ENCODE data around the gene MARCKS.

MARCKS gene

DNA sequence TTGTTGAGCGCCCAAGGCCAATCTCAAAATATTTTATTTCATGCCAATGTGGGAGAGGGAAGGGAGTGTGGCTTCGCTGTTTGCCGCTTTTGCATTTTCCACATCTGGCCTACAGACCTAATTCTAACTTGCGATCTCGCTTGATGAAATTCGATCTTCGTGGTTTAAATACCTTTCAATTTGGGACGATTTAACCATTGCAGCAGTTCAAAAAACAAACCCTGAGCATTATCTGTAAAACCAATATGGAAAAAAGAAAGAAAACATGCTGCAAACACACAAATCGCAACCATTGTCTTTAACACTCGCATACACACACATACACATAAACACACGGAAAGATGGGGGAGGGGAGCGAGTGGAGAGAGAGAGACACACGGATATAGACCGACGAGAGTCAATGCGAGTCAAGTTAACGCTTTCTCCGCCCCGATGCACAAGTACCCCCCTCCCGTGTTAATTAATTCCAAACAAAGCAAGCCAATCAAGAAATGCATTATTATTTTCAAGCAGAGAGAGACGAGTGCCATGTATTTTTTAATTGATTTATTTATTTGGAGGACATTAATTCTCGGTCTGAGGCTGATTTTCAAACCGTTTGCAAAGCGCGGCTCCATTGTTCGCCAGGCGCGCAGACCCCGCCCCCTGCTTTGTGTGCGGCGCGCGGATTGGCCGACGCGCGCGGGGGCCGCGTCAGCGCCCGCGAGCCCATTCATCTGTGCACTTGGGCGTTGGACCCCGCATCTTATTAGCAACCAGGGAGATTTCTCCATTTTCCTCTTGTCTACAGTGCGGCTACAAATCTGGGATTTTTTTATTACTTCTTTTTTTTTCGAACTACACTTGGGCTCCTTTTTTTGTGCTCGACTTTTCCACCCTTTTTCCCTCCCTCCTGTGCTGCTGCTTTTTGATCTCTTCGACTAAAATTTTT is at the start of gene MARCKS:
Gene MARCKS, plus strand, starts transcription at position 721 of the 931 bp plus-strand sequence. CDS start 401 bp downstream, outside the sequence.
- peak; percentile 33 for DNase-seq (ENCODE audit: low spot score)

GRCh38 chr6:113809826-113810225 is 47.3 kb upstream of the MARCKS start:
- DNase-seq (ENCODE audit: low spot score): no peak

GRCh38 chr6:113813142-113813541 is 44.0 kb upstream of the MARCKS start:
- DNase-seq (ENCODE audit: low spot score): no peak

DNA sequence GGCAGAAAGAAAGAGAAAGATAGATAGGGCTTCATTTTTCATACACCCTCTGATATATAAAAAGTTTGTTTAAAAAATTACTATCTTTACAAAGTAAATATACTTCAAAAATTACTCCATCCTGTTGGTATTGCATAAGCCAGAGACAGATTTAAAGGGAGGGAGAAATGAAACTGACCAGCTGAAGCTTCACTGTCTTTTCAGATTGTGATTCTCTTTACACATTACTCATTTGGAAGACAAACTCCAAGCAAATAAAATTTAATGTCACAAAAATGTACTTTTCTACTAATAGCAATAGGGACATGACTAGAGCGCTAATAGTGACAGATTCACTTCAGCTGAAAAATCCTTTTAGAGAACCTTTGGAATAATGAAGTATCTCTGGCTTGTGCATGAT is 38.6 kb upstream of the MARCKS start:
- DNase-seq (ENCODE audit: low spot score): no peak

DNA sequence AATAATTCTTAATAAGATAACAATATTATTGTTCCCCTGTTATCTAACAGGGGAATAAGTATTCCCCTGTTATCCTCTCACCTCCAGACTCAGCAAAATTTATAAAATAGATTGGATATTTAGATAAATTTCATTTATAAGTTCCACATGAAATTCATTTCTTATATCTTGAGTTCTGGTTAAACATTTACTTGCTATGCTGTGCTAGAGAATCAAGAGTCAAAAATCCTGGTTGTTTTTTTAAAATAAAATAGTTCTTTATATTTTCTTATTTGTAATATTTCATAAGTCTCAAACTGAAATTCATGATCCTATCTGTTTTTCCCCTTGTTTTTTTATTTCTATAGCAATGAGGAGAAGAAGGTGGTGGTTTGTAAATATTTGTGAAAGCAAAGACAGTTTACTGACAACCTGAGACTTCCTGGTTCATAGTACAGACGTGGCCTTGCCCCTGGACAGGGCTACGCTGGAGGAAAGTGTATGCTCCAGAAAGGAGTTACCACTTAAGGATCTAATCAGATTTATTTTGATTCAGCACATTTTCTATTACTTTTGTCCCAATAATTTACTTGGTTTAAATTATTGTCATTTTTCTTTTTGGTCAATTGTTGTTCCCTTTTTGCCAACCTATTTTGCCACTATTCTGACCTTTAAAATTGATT is 37.8 kb upstream of the MARCKS start:
- no peak for DNase-seq (ENCODE audit: low spot score)

DNA sequence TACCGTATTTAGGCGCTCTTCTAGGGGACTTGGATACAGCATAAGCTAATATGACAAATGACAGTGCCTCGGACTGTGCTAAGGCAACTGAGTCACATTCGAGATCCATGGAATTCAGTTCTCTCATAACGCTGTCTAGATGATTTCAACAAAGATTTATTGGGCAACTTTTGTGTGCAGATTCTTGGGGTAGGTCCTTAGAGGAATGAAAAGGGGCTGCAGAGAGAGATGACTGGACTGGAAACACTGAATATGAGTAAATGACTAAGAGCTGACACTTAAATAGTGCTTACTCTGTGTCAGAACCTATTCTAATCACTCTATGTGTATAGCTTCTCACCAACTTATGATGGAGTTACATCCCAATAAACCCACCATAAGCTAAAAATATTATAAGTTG is 36.4 kb upstream of the MARCKS start:
- DNase-seq (ENCODE audit: low spot score): no peak

DNA sequence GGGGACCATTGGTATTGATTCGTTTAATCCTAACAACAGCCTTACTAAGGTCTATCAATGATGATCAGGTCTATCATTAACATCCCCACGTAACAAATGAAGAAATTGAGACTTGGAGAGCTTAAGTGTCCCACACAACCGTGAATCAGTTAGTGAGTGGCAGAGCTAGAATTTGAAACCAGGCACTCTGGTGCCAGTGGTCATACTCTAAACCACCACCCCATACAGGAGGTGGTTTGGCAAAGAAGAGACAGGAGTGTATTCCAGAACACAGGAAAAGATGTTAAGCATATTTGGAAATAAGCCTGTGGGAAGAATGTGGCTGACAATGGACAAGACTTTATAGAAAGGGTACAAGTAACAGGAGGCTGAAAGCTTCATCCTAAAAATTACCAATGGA is 35.7 kb upstream of the MARCKS start:
- no peak for DNase-seq (ENCODE audit: low spot score)

GRCh38 chr6:113823916-113824315 is 33.2 kb upstream of the MARCKS start:
- no peak for DNase-seq (ENCODE audit: low spot score)

DNA sequence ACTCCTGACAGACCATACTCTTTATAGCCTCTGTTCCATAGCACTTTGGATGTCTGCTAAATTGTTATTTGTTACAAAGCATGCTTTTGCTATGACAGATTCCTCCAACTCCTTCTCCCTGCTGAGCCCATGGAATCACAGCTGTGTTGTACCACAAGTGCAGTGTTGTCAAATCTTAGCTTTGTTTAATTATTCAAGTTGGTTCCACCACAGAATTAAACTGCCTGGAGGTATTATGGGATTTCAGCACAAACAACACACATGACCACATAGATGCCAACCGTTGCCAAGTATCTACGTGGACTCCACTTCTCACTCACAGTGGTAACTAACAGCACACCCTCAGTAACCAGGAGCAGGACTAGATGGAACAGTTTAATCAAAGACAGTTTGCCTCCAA is 32.7 kb upstream of the MARCKS start:
- DNase-seq (ENCODE audit: low spot score): no peak

GRCh38 chr6:113824866-113825265 is 32.3 kb upstream of the MARCKS start:
- no peak for DNase-seq (ENCODE audit: low spot score)

- no peak for DNase-seq (ENCODE audit: low spot score)
Measured at GRCh38 chr6:113825781-113826180, 31.4 kb upstream of the MARCKS start.

DNA sequence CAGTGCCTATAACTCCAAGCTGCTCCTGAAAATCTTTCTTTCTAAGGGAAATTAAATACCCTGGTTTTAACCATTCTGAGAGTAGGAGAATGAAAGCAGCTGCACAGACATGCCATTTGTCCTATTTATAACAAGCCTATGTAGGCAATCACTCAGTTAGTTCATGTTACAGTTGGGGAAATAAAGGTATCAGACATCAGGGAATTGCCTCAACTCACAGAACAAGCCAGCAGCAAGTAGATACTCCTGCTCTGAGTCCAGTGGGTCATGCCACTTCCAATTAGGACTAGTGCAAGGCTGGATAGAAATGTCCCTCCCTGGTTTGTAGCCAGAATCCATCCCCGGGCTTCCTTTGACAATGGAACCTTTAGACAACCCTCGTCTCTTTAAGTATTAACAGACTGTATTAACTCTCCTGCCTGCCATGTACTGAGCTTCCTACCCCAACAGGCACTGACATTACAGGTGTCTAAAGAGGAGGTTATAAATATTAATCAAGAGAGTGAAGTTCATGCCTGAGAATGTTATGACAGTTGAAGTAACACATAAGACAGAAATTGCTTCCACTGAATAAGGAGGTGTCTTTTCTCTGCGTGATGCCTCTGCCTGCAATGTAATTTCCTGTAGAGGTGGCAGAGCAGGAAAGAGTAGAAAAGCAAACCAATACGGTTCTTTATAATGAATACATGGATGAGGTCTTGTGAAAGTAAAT is 28.0 kb upstream of the MARCKS start:
- no peak for DNase-seq (ENCODE audit: low spot score)

- no peak for DNase-seq (ENCODE audit: low spot score)
Measured at GRCh38 chr6:113829696-113830045, 27.5 kb upstream of the MARCKS start.

DNA sequence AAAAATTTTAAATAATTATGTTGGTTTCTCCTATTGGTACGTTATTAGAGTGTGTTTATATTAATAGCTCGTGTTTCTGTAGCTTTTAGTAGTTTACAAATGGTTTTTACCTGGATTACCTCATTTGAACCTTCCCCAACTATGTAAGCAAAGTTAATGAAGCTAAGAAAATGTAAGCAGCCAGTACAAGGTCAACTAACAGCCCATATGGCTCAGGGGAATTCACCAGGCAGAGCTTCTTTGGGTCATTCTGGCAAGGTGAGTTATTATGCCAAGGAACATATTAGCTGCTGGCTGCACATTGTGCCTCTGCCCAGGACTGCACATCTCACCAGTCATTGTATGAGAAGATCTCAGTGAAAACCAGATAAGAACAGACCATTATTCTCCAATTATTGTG is 27.0 kb upstream of the MARCKS start:
- no peak for DNase-seq (ENCODE audit: low spot score)

DNA sequence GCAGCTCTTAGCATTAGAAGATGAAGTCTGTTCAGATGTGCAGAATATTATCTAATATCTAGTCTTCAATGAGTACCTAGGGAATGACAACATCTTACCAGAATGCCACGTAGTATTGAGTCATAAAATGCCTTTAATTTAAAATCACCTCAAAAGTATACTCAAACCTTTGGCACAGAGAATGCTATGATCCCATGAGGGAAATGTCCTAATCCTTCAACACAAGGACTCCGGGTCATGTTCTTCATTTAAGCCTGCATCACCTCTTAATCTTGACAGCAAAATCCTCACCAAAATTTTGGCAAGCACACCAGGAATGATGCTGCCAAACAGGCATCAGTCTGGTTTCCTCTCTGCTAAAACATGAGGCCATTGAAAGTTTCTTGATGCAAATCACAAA is 23.6 kb upstream of the MARCKS start:
- no peak for DNase-seq (ENCODE audit: low spot score)

DNA sequence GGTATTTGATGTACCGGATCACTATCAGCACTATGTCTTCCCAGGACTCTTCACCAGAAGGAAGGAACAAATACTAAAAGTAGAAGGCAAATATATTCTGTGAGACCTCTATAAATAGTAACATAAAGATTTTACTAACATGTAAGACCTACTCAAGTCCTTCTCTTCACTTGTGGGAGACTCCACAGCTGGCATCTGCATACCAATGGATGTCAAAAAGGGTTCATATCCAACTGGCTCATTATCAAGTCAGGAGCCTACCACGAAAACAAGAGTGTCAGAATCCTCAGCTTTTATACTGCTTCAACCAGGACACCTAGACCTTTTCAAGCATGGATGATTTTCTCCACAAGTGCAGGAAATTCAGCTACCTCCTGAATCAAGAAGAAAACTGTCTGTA is 20.0 kb upstream of the MARCKS start:
- DNase-seq (ENCODE audit: low spot score): no peak

DNA sequence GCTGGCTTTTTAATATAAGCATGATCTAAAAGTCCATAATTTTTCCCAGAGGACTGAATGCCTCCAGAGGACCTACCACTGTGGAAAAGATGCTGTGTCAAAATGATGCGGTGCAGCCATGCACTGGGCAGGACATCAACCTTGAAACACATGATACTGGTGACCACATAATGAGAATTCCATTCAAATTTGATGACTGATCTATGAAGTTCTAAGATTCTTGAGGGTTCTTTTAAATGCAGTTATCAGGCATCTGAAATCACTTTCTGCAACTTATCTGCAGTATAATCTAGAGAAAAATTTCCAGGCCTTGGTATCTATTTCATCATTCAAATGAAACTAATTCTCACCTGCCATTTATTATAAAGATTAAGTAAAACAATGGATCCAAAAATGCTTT is 15.0 kb upstream of the MARCKS start:
- DNase-seq (ENCODE audit: low spot score): no peak

DNA sequence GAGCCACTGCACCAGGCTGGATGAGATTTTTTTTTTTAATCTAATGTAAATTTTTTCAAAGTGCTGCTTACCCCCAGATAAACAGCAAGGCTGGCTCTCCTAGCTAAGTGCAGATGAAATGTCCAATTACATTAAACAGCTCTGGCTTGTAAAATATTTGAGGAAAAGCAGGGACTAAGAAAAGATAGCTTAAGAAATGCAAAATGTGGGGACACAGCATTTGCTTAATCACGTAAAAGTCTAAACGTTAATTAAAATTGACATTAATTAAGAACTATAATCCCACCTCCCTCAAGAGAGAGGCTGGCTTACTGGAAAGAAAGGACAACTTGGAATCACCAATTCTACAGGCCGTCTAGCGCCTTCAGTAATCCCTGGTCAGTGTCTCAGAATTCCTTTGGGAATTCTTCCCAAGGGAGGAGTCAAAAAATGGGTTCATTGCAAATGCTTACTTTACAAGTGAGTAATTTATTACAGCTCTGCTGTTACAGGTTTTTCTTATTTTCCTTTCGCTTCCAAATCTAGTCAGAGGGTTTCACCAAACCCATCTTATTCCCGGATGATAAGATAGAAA is 13.6 kb upstream of the MARCKS start:
- no peak for DNase-seq (ENCODE audit: low spot score)

- no peak for DNase-seq (ENCODE audit: low spot score)
Measured at GRCh38 chr6:113846577-113846976, 10.6 kb upstream of the MARCKS start.

GRCh38 chr6:113847447-113847846 is 9.7 kb upstream of the MARCKS start:
- no peak for DNase-seq (ENCODE audit: low spot score)

DNA sequence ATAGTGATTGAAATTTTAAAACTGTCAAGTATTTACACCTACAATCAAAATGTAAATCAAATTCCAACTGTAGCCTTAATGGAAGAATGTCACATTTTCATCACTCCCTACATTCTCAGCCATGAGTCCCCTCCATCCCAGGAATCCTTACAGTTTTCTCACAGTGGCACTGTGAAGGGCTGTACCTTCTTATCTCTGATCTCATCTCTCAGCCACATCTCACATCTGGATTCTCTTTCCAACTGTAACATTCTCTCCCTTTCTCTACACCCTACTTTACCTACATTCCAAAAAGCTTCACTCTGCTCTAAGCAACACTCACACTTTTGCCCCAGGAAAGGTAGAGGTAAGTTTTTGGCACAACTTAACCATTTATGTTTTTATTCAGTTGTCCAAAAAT is 8.9 kb upstream of the MARCKS start:
- no peak for DNase-seq (ENCODE audit: low spot score)

- no peak for DNase-seq (ENCODE audit: low spot score)
Measured at GRCh38 chr6:113848811-113849210, 8.3 kb upstream of the MARCKS start.

DNA sequence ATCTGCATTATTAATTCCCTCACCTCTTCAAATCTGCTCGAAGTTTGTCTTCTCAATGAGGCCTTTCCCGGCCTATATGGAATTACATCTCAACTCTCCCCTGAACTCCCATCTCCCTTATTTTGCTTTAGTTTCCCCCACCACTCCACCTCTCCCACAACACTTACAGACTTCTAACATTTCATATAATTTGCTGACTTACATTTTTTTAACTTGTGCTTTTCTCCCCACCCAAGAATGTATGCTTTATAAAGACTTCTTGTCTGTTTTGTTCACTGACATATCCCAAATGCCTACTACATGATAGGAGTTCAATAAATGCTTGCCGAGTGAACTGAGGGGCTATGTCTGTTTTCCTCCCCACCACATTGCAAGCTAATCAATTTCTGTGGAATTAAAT is 3.9 kb upstream of the MARCKS start:
- DNase-seq (ENCODE audit: low spot score): no peak
